ENCODE measurements around the gene PLCH1. TPM values are rescaled to one million over a fixed set of nuclear protein-coding genes. Genes with fewer than 3 reads are reported as not detected.

PLCH1 gene
- total and polyA plus RNA-seq, 9 donors = 0.04 to 6.3 (median 0.79) TPM

- WGBS, 3 donors = 80 to 95% (median 88%) methylated on average over 2 of the region's 2 CpGs
- no peak for DNase-seq
- Histone ChIP-seq H3K36me3 (no peaks in the 10 kb centered on the region), H3K27ac (no peak overlapping the region), H3K27me3 (no peaks in the 10 kb centered on the region), H3K9me3 (no peaks in the 10 kb centered on the region), H3K4me3 (no peak overlapping the region), H3K4me1 (ENCODE audit: insufficient read depth) (no peaks in the 10 kb centered on the region)
- no peak for TF ChIP-seq EP300 (IDR thresholded peaks at IDR 0.05)
- TF ChIP-seq POLR2A (IDR thresholded peaks at IDR 0.05) = no peak
- no peak for TF ChIP-seq CTCF (IDR thresholded peaks at IDR 0.05)
- intact Hi-C loops (cut with DNase I) = no loop called here
These were observed 298.5 kb downstream of the PLCH1 start for GRCh38 chr3:155446366-155446765.

- Histone ChIP-seq H3K27ac (no peak overlapping the region), H3K9me3 (no peaks in the 10 kb centered on the region), H3K4me3 (no peak overlapping the region), H3K36me3 (no peaks in the 10 kb centered on the region), H3K4me1 (ENCODE audit: insufficient read depth) (no peaks in the 10 kb centered on the region), H3K27me3 (no peaks in the 10 kb centered on the region)
- no peak for DNase-seq
- WGBS, 3 donors = 87 to 94% (median 90%) methylated on average over 4 of the region's 4 CpGs
- intact Hi-C loops (cut with DNase I) = no loop called here
- no peak for TF ChIP-seq POLR2A (IDR thresholded peaks at IDR 0.05)
- no peak for TF ChIP-seq CTCF (IDR thresholded peaks at IDR 0.05)
- TF ChIP-seq EP300 (IDR thresholded peaks at IDR 0.05) = no peak
These were observed 300.1 kb downstream of the PLCH1 start for GRCh38 chr3:155444771-155445170.

- no peak for TF ChIP-seq CTCF (IDR thresholded peaks at IDR 0.05)
- DNase-seq = no peak
These were observed 301.1 kb downstream of the PLCH1 start for GRCh38 chr3:155443815-155444214.

GRCh38 chr3:155442072-155442471 is 302.8 kb downstream of the PLCH1 start:
- WGBS, 3 donors = 78 to 81% (median 80%) methylated on average over 5 of the region's 5 CpGs
- intact Hi-C loops (cut with DNase I) = no loop called here
- TF ChIP-seq CTCF (IDR thresholded peaks at IDR 0.05) (no peak), POLR2A (IDR thresholded peaks at IDR 0.05) (no peak)
- H3K9me3 ChIP-seq = no peaks in the 10 kb centered on the region
- DNase-seq = no peak
- no peaks in the 10 kb centered on the region for H3K27me3 ChIP-seq
- no peak overlapping the region for H3K27ac ChIP-seq
- no peak overlapping the region for H3K4me3 ChIP-seq
- no peaks in the 10 kb centered on the region for H3K36me3 ChIP-seq
- H3K4me1 ChIP-seq (ENCODE audit: insufficient read depth) = no peaks in the 10 kb centered on the region

More at GRCh38 chr3:155443815-155444214, 301.1 kb downstream of the PLCH1 start:
- Histone ChIP-seq H3K27me3 (no peaks in the 10 kb centered on the region), H3K27ac (no peak overlapping the region), H3K36me3 (no peaks in the 10 kb centered on the region), H3K9me3 (no peaks in the 10 kb centered on the region), H3K4me1 (ENCODE audit: insufficient read depth) (no peaks in the 10 kb centered on the region), H3K4me3 (no peak overlapping the region)
- intact Hi-C loops (cut with DNase I) = no loop called here
- 84 to 91% (median 88%) methylated on average over 1 of the region's 1 CpG for WGBS, 3 donors

- WGBS, 3 donors = 84 to 88% (median 88%) methylated on average over 1 of the region's 1 CpG
- H3K27me3 ChIP-seq = no peaks in the 10 kb centered on the region
These were observed 303.4 kb downstream of the PLCH1 start for GRCh38 chr3:155441506-155441905.

More at GRCh38 chr3:155441506-155441905, 303.4 kb downstream of the PLCH1 start:
- no peak overlapping the region for H3K27ac ChIP-seq
- intact Hi-C loops (cut with DNase I) = no loop called here
- TF ChIP-seq CTCF (IDR thresholded peaks at IDR 0.05) = no peak
- no peaks in the 10 kb centered on the region for H3K36me3 ChIP-seq
- H3K9me3 ChIP-seq = no peaks in the 10 kb centered on the region
- no peak for DNase-seq
- no peak overlapping the region for H3K4me3 ChIP-seq
- no peaks in the 10 kb centered on the region for H3K4me1 ChIP-seq (ENCODE audit: insufficient read depth)

All from ovary (tissue), 9 donors.